ENCODE results near the gene CCSER1. TPM values are rescaled to one million over a fixed set of nuclear protein-coding genes. Genes with fewer than 3 reads are reported as not detected.
"Not testable (repeated sequence)": the region's sequence is repeated elsewhere in the genome, so short reads cannot be mapped to it uniquely, and the experiment has no call there.

The CCSER1 gene
- total RNA-seq, 4 donors from 2014 or later: 13.3 to 54.6 (median 34.0) TPM

DNA sequence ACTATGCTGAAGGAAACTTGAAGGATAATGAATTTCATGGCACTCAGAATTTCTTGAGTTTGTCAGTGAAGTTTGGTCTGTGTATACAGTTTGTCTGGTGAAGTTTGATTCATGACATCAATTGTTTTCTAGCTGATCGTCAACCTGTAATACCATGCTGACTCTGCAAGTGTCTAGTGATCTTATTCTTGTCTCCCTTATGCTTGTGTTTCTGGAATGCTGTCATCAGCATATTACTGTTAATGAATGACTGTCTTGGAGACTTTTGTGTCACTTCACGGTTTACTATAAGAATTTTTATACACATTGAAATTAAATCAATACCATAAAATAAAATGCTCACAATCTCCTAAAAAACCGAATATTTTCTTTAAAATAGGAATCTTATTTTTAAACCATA lies 779.0 kb downstream of the CCSER1 start:
- in situ Hi-C loops (cut with MboI; ENCODE audit: low pct_ligation_motif_present in 1 of 4, low pct_unique_long_range_greater_than_20kb in 1 of 4, low sequenced_read_pairs in 3 of 4): no loop called here
- WGBS, 2 donors (ENCODE audit: low coverage in 1 of 2): 81 to 89% methylated on average over 3 of the region's 3 CpGs
- Histone ChIP-seq H3K4me3 (no peak overlapping the region), H3K36me3 (no peaks in the 10 kb centered on the region), H3K27ac (no peak overlapping the region), H3K9me3 (peaks cover under 1 to 2% of the 10 kb centered on the region in 2 donors), H3K27me3 (no peaks in the 10 kb centered on the region), H3K4me1 (no peaks in the 10 kb centered on the region)
- intact Hi-C loops (cut with DNase I; ENCODE audit: low total_unique reads): no loop called here
- TF ChIP-seq, protein P1, sequence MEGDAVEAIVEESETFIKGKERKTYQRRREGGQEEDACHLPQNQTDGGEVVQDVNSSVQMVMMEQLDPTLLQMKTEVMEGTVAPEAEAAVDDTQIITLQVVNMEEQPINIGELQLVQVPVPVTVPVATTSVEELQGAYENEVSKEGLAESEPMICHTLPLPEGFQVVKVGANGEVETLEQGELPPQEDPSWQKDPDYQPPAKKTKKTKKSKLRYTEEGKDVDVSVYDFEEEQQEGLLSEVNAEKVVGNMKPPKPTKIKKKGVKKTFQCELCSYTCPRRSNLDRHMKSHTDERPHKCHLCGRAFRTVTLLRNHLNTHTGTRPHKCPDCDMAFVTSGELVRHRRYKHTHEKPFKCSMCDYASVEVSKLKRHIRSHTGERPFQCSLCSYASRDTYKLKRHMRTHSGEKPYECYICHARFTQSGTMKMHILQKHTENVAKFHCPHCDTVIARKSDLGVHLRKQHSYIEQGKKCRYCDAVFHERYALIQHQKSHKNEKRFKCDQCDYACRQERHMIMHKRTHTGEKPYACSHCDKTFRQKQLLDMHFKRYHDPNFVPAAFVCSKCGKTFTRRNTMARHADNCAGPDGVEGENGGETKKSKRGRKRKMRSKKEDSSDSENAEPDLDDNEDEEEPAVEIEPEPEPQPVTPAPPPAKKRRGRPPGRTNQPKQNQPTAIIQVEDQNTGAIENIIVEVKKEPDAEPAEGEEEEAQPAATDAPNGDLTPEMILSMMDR (IDR thresholded peaks at IDR 0.05): no peak
- TF ChIP-seq EP300 (IDR thresholded peaks at IDR 0.05; ENCODE audit: low read depth): no peak
- TF ChIP-seq POLR2A (IDR thresholded peaks at IDR 0.05): no peak
- TF ChIP-seq POLR2AphosphoS5 (IDR thresholded peaks at IDR 0.05): no peak
- no peak for DNase-seq

DNA sequence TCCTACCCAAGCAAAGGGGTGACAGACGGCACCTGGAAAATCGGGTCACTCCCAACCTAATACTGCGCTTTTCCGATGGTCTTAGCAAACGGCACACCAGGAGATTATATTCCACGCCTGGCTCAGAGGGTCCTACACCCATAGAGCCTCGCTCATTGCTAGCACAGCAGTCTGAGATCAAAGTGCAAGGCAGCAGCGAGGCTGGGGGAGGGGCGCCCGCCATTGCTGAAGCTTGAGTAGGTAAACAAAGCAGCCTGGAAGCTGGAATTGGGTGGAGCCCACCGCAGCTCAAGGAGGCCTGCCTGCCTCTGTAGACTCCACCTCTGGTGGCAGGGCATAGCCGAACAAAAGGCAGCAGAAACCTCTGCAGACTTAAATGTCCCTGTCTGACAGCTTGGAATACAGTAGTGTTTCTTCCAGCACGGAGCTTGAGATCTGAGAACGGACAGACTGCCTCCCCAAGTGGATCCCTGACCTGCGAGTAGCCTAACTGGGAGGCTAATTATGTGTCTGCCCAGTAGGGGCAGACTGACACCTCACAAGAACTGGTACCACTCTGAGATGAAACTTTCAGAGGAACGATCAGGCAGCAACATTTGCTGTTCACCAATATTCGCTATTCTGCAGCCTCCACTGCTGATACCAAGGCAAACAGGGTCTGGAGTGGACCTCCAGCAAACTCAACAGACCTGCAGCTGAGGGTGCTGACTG lies 784.7 kb downstream of the CCSER1 start:
- in situ Hi-C loops (cut with MboI; ENCODE audit: low pct_ligation_motif_present in 1 of 4, low pct_unique_long_range_greater_than_20kb in 1 of 4, low sequenced_read_pairs in 3 of 4); intact Hi-C loops (cut with DNase I; ENCODE audit: low total_unique reads); H3K4me1 ChIP-seq; H3K9me3 ChIP-seq; H3K27ac ChIP-seq; H3K36me3 ChIP-seq; DNase-seq; H3K27me3 ChIP-seq; H3K4me3 ChIP-seq: not testable (repeated sequence)
- WGBS, 2 donors (ENCODE audit: low coverage in 1 of 2): 50 to 94% methylated on average over 1 to 17 of the region's 17 CpGs

DNA sequence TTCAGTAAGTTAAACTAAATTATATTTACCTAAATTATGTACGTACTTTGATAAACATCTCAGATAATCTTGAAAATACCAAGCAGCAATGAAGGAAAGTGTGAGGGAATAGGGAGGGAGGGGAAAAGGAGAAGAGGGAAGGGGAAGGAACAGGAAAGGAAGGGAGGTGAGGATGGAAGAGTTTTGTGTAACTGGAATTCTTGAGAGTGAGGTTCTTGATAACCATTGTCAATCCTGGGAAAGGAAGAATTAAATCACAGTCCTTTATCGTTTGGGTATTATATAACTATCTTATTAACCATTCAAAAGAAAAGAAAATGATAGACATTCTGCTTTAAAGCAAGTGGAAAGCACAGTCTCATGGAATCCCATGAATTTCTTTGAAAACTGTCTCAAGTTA lies 795.0 kb downstream of the CCSER1 start:
- Histone ChIP-seq H3K4me3 (no peak overlapping the region), H3K27me3 (no peaks in the 10 kb centered on the region), H3K4me1 (no peaks in the 10 kb centered on the region), H3K36me3 (no peaks in the 10 kb centered on the region), H3K27ac (no peak overlapping the region), H3K9me3 (no peaks in the 10 kb centered on the region)
- DNase-seq: no peak
- TF ChIP-seq POLR2AphosphoS5 (IDR thresholded peaks at IDR 0.05): no peak
- TF ChIP-seq POLR2A (IDR thresholded peaks at IDR 0.05): no peak
- no peak for TF ChIP-seq EP300 (IDR thresholded peaks at IDR 0.05; ENCODE audit: low read depth)
- TF ChIP-seq, protein P1 (IDR thresholded peaks at IDR 0.05): no peak
- intact Hi-C loops (cut with DNase I; ENCODE audit: low total_unique reads): no loop called here
- in situ Hi-C loops (cut with MboI; ENCODE audit: low pct_ligation_motif_present in 1 of 4, low pct_unique_long_range_greater_than_20kb in 1 of 4, low sequenced_read_pairs in 3 of 4): no loop called here
- WGBS, 2 donors (ENCODE audit: low coverage in 1 of 2): 77 to 80% methylated on average over 2 of the region's 2 CpGs

DNA sequence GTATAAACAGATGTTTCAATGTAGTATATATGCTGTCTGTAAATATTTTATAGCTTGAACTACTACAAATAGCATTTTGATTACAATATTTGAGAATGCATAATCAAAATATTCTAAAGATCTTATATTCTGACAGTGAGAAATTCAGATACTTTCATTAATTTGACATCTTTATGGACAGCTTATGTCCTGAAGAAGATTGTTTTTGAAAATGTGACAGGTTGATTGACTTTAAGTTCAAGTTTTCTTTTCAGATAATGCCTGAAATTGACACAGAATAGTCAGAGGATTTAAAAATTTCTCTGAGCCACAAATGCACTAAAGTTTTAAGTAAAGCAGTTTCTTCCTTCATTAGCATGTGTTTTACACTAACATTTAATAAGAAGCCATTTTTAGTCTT lies 799.8 kb downstream of the CCSER1 start:
- TF ChIP-seq, protein P1 (IDR thresholded peaks at IDR 0.05): no peak
- TF ChIP-seq EP300 (IDR thresholded peaks at IDR 0.05; ENCODE audit: low read depth) (no peak), POLR2A (IDR thresholded peaks at IDR 0.05) (no peak), POLR2AphosphoS5 (IDR thresholded peaks at IDR 0.05) (no peak)
- Histone ChIP-seq H3K4me1 (no peaks in the 10 kb centered on the region), H3K27me3 (no peaks in the 10 kb centered on the region), H3K9me3 (no peaks in the 10 kb centered on the region), H3K36me3 (no peaks in the 10 kb centered on the region), H3K27ac (no peak overlapping the region), H3K4me3 (no peak overlapping the region)
- intact Hi-C loops (cut with DNase I; ENCODE audit: low total_unique reads): no loop called here
- in situ Hi-C loops (cut with MboI; ENCODE audit: low pct_ligation_motif_present in 1 of 4, low pct_unique_long_range_greater_than_20kb in 1 of 4, low sequenced_read_pairs in 3 of 4): no loop called here
- no peak for DNase-seq

DNA sequence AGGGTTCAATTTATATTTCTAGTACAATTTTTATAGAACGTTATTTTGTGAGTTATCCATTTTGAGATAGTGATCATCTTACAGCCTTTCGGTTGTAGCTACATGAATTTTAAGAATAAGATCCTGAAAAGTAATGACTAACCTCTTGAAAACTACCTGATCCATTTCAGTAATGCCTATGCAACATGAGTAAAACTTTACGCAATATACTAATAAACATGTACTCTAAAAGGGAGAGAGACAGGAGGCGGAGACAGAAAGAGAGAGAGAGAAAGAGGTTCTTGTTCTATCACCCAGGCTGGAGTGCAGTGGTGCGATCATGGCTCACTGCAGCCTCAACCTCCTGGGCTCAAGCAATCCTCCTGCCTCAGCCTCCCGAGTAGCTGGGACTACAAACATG lies 816.1 kb downstream of the CCSER1 start:
- intact Hi-C loops (cut with DNase I; ENCODE audit: low total_unique reads) (no loop called here), in situ Hi-C loops (cut with MboI; ENCODE audit: low pct_ligation_motif_present in 1 of 4, low pct_unique_long_range_greater_than_20kb in 1 of 4, low sequenced_read_pairs in 3 of 4) (no loop called here)
- Histone ChIP-seq H3K9me3 (no peaks in the 10 kb centered on the region), H3K27me3 (no peaks in the 10 kb centered on the region), H3K36me3 (no peaks in the 10 kb centered on the region), H3K4me3 (no peak overlapping the region), H3K27ac (no peak overlapping the region), H3K4me1 (no peaks in the 10 kb centered on the region)
- WGBS, 2 donors (ENCODE audit: low coverage in 1 of 2): 80 to 91% methylated on average over 6 of the region's 6 CpGs
- TF ChIP-seq POLR2AphosphoS5 (IDR thresholded peaks at IDR 0.05) (no peak), EP300 (IDR thresholded peaks at IDR 0.05; ENCODE audit: low read depth) (no peak), POLR2A (IDR thresholded peaks at IDR 0.05) (no peak)
- TF ChIP-seq, protein P1 (IDR thresholded peaks at IDR 0.05): no peak
- DNase-seq: no peak
